GM21447 (cell line): ENCODE measurements around the gene LINC00305.

Source experiments
- ATAC-seq: cut with Tn5 transposase; IDR thresholded peaks from one replicate; pipeline ENCODE4 v1.9.1; 2021; ENCODE audit not compliant: unreplicated experiment

LINC00305 gene

DNA sequence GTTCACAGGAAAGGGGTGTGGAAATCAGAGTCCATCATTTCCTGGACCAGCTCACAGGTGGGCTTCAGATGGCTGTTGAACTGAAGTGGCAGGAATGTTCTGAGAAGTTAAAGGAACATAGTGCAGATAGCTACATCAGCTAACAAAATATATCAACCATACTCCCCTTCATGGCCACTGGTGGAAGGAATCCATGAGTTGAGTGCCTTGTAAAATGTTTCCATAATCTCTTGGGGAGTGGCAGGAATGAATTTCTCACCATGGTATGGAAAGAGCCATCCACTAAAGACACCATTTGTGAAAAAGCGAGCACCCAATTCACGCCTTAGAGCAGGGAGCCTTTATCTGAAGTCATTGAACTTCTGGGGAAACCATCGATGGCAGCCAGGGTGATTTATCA is at the start of gene LINC00305:
Gene LINC00305, minus strand, starts transcription at position 101 of the 400 bp plus-strand sequence.
- ATAC-seq: no peak

DNA sequence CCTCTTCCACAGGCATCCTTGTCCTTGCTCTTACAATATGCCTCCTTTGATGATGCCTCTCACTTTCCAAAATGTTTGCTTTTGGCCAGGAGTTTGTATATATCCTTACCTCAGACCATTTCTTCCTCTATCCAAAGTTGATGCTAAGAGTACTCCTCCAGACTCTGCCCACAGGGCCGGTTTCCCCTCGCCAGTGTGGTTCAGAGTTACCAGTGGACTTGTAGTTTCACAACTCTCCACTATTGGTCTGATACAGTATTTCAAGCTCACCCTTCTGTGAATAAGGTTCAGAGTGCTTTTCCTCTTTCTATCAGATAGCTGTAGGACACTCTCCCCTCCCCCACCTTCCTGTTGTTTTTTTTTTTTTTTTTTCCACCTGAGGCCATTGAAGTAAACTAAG is 42.2 kb upstream of the LINC00305 start:
- no peak for ATAC-seq

DNA sequence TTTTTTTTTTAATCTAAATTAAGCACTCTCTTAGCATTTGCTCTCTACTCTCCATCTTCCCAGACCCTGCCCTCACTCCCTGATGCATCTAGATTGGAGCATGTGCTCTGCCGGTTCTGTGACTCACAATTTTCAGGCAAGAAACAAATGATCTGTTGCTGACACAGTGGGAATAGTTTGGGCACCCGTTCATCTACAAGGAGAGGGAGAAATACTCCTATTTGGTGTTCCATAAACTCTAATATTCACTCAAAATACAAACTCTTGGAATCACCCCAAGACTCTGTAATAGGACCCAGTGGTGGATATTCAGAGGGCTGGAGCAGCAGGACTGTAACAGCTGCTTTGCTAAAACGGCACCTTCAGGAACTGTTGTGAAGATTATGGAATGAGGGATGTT is 37.1 kb upstream of the LINC00305 start:
- no peak for ATAC-seq

DNA sequence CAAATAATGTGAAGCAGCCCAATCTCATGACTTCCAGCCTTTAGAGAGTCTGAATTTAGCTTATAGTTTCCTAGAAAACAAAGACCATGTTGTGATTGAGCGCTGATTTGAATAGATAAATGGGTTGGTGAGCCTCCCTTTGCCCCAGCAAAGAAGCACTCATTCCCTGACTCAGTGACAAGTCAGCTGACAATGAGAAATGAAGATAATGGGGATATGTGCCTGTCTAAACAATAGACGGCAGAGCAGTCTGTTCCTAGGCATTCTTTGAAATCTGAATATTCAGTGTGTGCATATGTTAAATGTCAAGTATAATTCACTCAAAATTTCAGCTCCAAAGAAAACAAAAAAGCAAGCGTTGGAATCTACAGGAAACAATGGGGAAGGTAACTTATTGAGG is 34.8 kb upstream of the LINC00305 start:
- ATAC-seq: no peak

DNA sequence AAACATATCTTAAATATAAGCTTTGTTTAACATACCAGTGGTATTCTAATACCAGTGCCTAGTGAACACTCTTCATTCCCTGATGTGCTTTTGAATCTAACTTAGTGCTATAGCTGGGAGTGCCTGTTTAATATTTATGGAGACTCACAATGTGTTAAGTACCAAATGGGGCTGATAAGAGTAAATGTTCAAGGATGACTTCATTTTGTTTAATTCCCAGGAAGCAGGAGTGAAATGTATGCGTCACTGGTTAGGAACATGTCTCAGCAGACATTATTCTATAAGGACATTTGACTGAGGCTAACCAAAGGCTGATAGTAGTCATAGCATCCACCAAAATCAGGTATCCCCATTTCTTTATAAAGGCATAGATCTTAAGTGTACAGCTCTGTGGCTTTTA is 31.7 kb upstream of the LINC00305 start:
- ATAC-seq: no peak

DNA sequence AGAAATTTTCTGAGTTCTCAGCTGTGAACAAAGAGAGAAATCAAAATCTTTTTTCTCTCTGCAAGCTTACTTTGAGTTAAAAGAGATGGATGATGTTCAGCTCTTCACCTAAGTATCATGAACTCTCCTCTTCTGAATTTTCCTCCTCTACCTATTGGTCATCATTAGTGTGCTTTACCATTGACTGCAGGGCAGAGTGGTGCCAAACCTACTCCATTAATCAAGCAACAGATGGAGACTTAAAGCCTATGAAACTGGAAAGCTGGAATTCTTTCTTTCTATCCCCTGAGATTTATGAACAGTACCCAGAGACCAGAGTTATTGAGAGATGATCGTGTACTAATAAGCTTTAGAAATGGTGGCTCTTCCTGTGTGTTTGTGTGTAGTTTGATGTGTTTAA is 31.3 kb upstream of the LINC00305 start:
- no peak for ATAC-seq

DNA sequence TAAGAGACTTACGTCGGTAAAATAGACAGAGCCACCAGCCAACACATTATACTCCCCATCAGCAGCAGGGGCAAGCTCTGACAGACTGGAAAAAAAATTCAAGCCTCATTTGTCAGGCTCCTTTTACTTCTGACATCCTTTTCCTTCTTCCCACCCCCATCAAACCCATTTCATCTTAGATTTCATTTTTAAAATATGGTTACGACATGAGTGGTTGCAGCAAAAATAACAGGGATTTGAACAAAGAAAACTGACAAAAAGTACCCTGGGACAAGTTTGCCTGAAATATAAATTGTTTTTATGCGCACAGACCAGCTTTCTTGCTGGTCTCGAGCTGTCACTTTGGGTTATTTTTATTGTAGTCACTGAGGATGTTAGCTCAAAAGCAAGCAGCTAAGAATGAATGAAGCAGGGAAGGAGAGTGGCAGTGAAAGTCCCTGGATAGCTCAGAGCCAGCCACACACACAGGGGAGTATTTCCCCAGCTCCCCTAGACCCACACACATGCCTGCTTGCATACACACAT is 30.7 kb upstream of the LINC00305 start:
- ATAC-seq: no peak

DNA sequence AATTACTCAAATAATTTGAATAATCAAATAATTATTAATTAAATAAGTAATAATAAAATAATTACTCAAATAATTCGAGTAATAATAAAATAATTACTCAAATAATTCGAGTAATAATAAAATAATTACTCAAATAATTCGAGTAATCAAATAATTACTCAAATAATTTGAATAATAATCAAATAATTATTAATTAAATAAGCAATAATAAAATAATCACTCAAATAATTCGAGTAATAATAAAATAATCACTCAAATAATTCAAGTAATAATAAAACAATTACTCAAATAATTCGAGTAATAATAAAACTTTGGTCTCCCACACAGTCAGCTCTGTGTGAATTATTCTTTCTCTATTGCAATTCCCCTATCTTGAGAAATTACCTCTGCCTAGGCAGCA is 30.0 kb upstream of the LINC00305 start:
- no peak for ATAC-seq

DNA sequence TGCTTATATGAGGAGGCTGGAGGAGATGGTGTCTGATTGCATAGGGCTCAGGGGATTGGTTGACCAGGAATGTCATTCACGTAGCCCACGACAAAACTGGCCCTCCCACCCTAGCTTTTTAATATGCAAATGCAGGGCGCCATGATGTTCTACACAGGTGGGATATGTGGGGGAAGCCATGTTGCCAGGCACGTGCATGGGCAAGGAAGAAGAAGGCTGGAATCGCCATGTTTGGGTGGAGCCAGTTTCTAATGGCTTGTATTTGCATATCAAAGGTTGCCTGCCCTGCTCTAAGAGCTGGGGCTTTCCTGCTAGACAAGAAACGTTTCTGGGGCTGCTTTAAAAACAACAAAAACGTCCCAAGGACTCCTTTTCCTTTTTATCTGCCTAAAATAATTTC is 26.5 kb upstream of the LINC00305 start:
- ATAC-seq: no peak

DNA sequence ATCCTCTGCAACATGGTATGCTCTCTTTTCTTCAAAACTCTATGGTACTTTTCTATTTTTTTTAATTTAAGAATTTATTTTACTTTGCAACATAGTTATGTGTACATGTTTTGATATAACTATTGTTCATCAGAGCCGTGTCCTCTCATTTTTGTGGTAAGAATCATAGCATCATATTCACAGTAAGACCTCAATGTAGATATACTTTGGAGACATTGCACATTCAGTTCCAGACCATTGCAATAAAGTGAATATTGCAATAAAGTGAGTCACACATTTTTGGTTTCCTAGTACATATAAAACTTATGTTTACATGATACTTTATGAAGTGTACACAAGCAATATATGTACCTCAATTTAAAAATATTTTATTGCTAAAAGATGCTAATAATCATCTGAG is 22.7 kb upstream of the LINC00305 start:
- no peak for ATAC-seq

DNA sequence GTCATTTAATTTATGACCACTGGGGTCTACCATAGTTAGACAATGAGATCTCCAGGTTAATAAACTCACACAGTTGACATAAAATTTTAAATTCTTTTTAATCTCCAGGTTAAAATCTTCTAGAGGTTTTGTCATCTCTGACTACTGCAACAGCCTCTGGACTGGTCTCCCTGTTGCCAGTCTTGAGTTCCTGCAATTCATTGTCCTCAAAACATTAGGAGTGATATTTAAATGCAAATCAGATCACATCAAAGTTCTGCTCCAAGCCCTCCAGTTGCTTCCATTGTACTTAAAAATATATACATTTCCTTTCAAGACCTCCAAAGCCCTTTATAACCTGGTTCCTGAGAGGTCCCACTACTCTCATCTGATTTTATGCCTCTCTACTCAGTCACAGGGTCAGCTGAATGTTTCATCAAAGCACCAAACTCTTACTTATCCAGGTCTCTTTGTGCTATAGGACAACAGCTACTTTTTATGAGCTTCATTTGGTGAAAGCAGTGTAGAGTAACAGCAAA is 18.6 kb upstream of the LINC00305 start:
- ATAC-seq: no peak

DNA sequence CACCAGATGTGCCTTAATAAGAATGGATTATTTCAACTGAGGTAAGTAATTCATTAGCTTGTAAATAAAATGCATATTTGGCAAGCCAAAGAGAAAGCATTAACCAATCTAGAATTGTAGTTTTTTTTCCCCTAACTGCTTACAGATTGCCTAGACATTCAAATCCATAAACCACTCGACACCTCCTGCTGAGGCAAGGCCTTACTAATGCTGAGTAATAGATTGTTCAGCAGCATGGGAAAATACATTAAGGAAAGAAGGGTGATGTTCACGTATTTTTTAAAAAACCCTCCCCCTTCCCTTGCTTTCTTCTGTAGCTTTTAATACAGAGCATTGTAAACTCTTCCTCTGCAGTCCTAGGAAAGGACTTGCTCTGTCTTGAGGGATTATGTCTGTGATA is 17.0 kb upstream of the LINC00305 start:
- ATAC-seq: no peak

DNA sequence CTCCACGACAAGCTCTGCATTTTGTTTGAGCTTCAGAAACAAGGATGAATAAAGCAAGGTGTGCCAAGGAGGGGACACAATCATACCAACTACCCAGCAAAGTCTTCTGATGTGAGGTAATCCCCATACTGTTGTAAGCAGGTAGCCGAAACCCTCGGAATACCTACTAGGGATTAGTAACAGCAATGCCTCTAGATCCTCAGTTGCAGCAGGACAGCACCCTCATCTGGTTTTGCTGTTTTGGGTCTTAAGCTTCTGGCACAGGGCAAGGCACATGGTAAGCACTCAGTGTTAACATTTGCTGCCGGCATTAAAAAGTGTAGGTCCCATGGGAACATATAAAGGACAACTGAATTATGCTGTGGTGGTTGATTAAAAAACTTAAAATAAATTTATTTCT is 16.0 kb upstream of the LINC00305 start:
- no peak for ATAC-seq

DNA sequence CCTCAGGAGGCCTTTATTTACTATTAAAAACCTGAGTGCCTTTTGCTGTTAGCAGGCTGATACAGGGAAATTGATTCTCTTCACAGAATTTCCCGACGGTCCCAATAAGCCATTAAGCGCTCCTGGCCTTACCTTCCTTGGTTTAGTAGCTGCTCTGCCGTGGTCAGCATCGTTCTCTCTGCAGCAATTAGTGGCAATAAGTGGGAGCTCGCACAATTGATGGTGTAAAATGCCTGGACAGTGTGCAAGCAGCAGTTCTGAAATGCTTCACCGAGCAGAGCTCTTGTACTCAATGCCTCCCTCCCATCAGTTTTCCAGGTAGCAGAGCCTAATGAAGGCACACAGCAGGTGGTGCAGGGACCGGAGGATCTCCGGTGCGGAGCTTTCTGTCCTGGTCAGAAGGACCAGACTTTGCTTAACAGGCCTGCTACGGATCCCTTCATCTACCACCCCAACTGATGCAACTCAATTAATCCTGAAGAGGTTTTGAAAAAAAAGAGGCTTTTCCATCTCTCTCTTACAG is 1.1 kb upstream of the LINC00305 start:
- ATAC-seq: no peak

DNA sequence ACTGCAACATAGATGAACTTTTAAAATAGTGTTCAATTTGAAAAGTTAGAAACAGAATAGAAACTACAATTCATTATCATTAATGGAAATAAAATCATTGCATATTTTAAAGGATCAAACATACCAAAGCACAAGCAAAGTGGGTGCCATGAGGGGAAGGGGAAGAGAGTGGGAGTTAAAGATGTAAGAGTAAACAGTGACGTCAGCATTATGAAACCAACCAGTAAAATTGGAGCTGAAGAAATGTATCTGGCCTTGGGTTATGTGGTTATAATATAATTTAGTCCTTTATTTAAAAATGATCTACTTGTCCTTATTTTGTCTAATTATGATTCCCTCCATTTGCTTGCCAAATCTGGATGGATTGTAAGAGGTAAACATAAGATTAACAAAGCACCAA is 6.0 kb downstream of the LINC00305 start:
- ATAC-seq: no peak

DNA sequence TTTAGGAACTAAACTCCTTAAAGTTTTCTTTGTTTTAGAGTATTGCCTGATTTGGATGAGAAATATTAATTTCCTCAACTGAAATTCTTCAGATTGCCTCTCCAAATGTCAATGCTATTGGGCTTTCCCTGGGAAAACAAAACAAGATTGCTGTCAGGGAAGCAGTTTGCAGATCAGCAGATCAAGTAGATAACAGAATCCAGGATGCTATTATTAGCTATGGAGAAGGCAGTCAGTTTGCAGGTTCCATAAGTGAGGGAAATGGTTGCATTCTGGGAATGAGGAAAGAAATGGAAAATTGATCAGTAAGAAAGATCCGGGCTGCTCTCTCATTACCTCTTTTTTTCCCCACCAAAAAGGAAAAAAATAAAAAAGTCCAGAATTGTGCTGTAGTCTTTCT is 11.0 kb downstream of the LINC00305 start:
- no peak for ATAC-seq

DNA sequence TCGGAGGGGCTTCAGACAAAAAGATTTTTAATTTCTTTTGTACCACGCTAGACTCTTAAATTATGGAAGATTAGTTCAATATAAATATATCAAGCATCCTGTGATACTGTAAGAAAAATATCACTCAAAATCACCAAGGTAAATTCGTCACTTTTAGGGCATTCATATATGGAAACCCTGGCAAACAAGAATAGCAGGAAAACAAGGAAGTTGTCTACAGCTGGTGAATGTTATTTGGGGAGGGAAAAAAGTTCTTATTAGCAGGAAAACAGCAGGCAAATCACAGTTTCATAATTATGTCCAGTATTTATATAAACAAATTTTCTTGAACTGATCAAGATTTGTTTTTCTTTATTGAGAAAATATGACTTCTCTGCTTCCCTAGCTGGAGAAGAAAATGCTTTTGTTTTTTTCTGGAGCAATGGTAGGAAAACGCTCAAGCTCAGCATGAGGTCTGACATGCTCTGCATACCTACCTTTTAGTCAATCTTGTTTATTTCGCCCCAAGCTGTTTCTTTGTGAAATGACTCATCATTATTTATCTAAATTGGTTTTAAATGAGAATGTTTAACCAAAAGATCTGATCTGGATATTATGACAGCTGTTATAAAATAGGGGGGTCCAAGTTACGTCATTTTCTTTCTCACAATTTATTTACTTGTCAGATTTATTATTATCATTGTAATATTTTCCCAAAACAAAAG is 14.7 kb downstream of the LINC00305 start:
- no peak for ATAC-seq

DNA sequence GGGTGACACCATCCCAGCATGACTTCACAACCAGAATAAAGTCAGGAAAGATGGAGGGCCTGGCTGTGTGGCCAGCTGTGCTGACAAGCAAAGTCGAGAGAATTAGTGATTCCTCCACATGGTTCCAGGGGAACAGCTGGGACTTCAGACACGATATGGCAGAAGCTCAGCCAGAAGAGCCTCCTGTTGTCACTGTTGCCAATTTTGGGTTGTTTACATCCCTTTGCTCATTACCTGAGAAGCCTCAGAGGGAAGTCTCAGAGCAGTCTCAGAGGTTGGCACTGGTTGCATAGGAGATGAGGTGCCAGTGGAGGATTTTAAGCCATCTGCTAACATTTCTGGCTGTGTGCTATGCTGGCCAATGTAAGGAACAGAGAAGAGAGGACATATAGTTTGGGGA is 16.0 kb downstream of the LINC00305 start:
- ATAC-seq: no peak

DNA sequence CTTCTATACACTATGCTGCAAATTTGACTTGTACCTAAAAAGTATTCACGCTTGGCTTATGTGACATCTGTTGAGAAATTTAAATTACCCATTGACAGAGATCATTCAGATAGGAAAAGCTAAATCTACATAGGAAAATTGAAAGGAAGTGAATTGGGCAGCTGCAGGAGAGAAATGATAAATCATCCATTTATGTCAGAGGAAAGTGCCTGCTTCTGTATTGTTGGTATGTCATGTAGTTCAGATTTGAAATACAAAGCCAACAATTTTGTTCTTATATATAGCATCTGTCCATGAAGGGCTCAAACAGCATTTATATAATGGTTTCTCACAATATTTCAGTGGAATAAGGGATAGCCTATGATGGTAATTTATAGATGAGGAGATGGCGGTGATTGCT is 17.6 kb downstream of the LINC00305 start:
- ATAC-seq: no peak

DNA sequence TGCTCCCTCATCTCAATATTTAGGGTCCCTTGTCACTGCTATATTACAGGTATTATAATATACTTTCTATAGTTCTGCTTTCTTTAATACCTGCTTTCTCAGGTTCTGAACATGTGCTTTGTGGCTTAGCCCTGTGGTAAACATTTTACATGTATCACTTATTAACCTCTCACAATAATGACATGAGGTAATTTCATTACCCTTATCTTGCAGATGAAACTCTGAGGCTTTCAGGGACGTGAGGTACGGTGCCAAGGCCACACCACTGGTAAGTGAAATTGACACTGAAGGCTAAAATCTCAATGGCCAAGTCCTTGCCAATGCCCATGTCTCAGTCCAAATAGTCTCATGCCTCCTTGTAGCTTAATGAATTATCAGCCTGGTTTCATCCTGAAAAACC is 21.7 kb downstream of the LINC00305 start:
- no peak for ATAC-seq

DNA sequence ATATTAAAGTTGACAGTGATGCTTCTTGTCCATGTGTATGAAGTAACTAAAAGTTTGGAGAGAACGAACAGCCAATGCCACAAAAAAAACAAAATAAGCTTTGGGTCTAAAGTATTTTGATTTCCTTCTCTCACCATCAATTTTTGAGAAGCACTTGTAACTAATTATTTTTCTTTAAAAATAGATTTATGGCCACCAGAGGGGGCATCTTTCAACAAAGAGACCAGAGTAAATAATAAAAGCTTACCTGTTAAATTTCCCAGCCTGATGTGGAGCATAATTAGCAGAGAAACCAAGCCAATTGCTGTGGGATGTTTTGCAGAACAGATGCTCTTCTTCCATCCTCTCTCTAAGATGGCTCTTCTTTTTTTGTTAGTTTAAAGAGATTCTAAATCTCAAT is 29.0 kb downstream of the LINC00305 start:
- no peak for ATAC-seq

DNA sequence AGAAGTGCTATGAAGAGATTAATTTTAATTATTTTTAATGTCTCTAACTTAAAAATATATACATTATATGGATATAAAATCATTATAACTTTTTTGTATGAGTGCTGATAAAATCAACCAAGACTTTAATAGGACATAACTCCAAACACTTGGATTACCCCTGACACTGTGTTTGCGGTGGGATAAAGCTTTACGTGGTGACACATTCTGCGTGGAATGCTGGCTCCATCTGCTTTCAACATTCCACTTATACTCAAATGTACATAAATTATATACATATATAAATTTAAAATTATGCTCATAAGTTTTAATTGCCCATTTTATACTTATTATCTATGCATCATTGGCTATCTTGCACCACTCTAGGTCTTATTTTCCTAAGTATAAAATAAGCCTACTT is 30.5 kb downstream of the LINC00305 start:
- no peak for ATAC-seq
